Neural cell (in vitro differentiated cells): ENCODE measurements around the gene ABCC8. TPM values are rescaled to one million over a fixed set of nuclear protein-coding genes. Genes with fewer than 3 reads are reported as not detected.

Experiments
- H2AFZ ChIP-seq: fragments of 200-600, 300-800 bp; sonication (generic), shearing (Covaris generic); 2 replicates; pipeline ENCODE4 v1.6.0; 2014; ENCODE audit warnings: low read depth, mild to moderate bottlenecking, antibody characterized with exemption, low read length, moderate library complexity
- H3F3A ChIP-seq: fragments of 200-600 bp; shearing (Covaris generic); 2 replicates; pipeline ENCODE4 v1.6.1; 2016; ENCODE audit warnings: mild to moderate bottlenecking, moderate library complexity, mixed read lengths, antibody characterized with exemption, low read length; ENCODE audit not compliant: insufficient read depth, poor library complexity, severe bottlenecking
- H3K27ac ChIP-seq: fragments of 200-600, 300-800 bp; sonication (generic), shearing (Covaris generic); 2 replicates; pipeline ENCODE4 v1.5.1; 2014; ENCODE audit warnings: mild to moderate bottlenecking, low read length, moderate library complexity
- H3K27me3 ChIP-seq: fragments of 300-800, 200-600 bp; sonication (generic), shearing (Covaris generic); 2 replicates; pipeline ENCODE4 v1.6.0; 2014; ENCODE audit warnings: mild to moderate bottlenecking, low read depth, low read length, moderate library complexity; ENCODE audit not compliant: insufficient read depth
- H3K36me3 ChIP-seq: fragments of 300-800, 200-600 bp; sonication (generic), shearing (Covaris generic); 2 replicates; pipeline ENCODE4 v1.5.1; 2014; ENCODE audit warnings: mild to moderate bottlenecking, antibody characterized with exemption, low read length, moderate library complexity; ENCODE audit not compliant: insufficient read depth
- H3K4me2 ChIP-seq: fragments of 300-800, 200-600 bp; sonication (generic), shearing (Covaris generic); 2 replicates; pipeline ENCODE4 v1.6.0; 2014; ENCODE audit warnings: mild to moderate bottlenecking, low read length
- H3K4me3 ChIP-seq: fragments of 300-800, 200-600 bp; sonication (generic), shearing (Covaris generic); 2 replicates; pipeline ENCODE4 v1.5.1; 2014; ENCODE audit warnings: mild to moderate bottlenecking, low read length, moderate library complexity
- H3K79me2 ChIP-seq: fragments of 200-600 bp; shearing (Covaris generic); replicated peaks from 2 replicates; pipeline ENCODE4 v1.6.0; 2014; ENCODE audit warnings: mild to moderate bottlenecking, low read length, moderate library complexity; ENCODE audit not compliant: insufficient read depth
- H3K9ac ChIP-seq: fragments of 300-800, 200-600 bp; sonication (generic), shearing (Covaris generic); 2 replicates; pipeline ENCODE4 v1.6.1; 2016; ENCODE audit warnings: mild to moderate bottlenecking, low read length, mixed read lengths
- H3K9me2 ChIP-seq: fragments of 200-600 bp; shearing (Covaris generic); 2 replicates; pipeline ENCODE4 v1.6.1; 2016; ENCODE audit warnings: mild to moderate bottlenecking, low read length, mixed read lengths; ENCODE audit not compliant: insufficient read depth
- H3K9me3 ChIP-seq: fragments of 200-600, 300-800 bp; sonication (generic), shearing (Covaris generic); 2 replicates; pipeline ENCODE4 v1.6.1; 2016; ENCODE audit warnings: mild to moderate bottlenecking, mixed run types, low read length, moderate library complexity, mixed read lengths
- H4K20me1 ChIP-seq: fragments of 200-600 bp; shearing (Covaris generic); 2 replicates; pipeline ENCODE4 v1.6.1; 2016; ENCODE audit warnings: mild to moderate bottlenecking, mixed run types; ENCODE audit not compliant: insufficient read depth
- EZH2 ChIP-seq: fragments of 200-600, 300-800 bp; shearing (Covaris generic), sonication (generic); IDR thresholded peaks from 2 replicates; pipeline ENCODE4 v1.6.1; 2014; ENCODE audit warnings: antibody characterized with exemption, low read length, borderline replicate concordance, mild to moderate bottlenecking; ENCODE audit not compliant: insufficient read depth, poor library complexity, severe bottlenecking
- MXI1 ChIP-seq: fragments of 450-650 bp; conservative IDR thresholded peaks from 2 replicates; pipeline ENCODE4 v1.6.1; 2014; ENCODE audit warnings: antibody characterized with exemption, mild to moderate bottlenecking; ENCODE audit not compliant: poor library complexity, severe bottlenecking
- POLR2AphosphoS5 ChIP-seq: IDR thresholded peaks from 2 replicates; pipeline ENCODE4 v1.6.1; 2012
- RAD21 ChIP-seq: fragments of 450-650 bp; conservative IDR thresholded peaks from 2 replicates; pipeline ENCODE4 v1.6.1; 2014; ENCODE audit warnings: antibody characterized with exemption, mild to moderate bottlenecking, moderate library complexity
- SMC3 ChIP-seq: fragments of 450-650 bp; conservative IDR thresholded peaks from 2 replicates; pipeline ENCODE4 v1.6.1; 2014; ENCODE audit warnings: antibody characterized with exemption, mild to moderate bottlenecking, moderate library complexity; ENCODE audit not compliant: poor library complexity
- TAF1 ChIP-seq: IDR thresholded peaks from 2 replicates; pipeline ENCODE4 v1.6.1; 2012; ENCODE audit warnings: low read depth
- polyA plus RNA-seq: library from polyadenylated mRNA; depleted of rRNA; stranded (reverse); fragments of >200 nt; gene quantifications from 2 replicates; pipeline ENCODE4 v1.2.3, GENCODE V29; 2014
- TF ChIP-seq, protein P1 (sequence below): fragments of 450-650 bp; IDR thresholded peaks from 2 replicates; pipeline ENCODE4 v1.5.1; 2014; ENCODE audit warnings: antibody characterized with exemption, mild to moderate bottlenecking, moderate library complexity; ENCODE audit not compliant: poor library complexity, severe bottlenecking
- TF ChIP-seq, protein P2 (sequence below): IDR thresholded peaks from 2 replicates; pipeline ENCODE4 v1.6.1; 2012; ENCODE audit warnings: borderline replicate concordance

ABCC8 gene
- polyA plus RNA-seq, 1 donor from 2014 or later, result 13.2 TPM

- Histone ChIP-seq H2AFZ (no peak overlapping the region), H4K20me1 (no peaks in the 10 kb centered on the region), H3K4me3 (no peak overlapping the region), H3K9me3 (no peaks in the 10 kb centered on the region), H3K27ac (no peak overlapping the region), H3K36me3 (no peaks in the 10 kb centered on the region), H3K79me2 (no peaks in the 10 kb centered on the region), H3K4me2 (no peak overlapping the region), H3K9ac (no peak overlapping the region), H3K27me3 (no peaks in the 10 kb centered on the region), H3F3A (no peaks in the 10 kb centered on the region), H3K9me2 (no peaks in the 10 kb centered on the region)
- TF ChIP-seq EZH2 (no peak), TAF1 (no peak), MXI1 (no peak)
- TF ChIP-seq, protein P1, sequence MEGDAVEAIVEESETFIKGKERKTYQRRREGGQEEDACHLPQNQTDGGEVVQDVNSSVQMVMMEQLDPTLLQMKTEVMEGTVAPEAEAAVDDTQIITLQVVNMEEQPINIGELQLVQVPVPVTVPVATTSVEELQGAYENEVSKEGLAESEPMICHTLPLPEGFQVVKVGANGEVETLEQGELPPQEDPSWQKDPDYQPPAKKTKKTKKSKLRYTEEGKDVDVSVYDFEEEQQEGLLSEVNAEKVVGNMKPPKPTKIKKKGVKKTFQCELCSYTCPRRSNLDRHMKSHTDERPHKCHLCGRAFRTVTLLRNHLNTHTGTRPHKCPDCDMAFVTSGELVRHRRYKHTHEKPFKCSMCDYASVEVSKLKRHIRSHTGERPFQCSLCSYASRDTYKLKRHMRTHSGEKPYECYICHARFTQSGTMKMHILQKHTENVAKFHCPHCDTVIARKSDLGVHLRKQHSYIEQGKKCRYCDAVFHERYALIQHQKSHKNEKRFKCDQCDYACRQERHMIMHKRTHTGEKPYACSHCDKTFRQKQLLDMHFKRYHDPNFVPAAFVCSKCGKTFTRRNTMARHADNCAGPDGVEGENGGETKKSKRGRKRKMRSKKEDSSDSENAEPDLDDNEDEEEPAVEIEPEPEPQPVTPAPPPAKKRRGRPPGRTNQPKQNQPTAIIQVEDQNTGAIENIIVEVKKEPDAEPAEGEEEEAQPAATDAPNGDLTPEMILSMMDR, result no peak
- TF ChIP-seq, protein P2, sequence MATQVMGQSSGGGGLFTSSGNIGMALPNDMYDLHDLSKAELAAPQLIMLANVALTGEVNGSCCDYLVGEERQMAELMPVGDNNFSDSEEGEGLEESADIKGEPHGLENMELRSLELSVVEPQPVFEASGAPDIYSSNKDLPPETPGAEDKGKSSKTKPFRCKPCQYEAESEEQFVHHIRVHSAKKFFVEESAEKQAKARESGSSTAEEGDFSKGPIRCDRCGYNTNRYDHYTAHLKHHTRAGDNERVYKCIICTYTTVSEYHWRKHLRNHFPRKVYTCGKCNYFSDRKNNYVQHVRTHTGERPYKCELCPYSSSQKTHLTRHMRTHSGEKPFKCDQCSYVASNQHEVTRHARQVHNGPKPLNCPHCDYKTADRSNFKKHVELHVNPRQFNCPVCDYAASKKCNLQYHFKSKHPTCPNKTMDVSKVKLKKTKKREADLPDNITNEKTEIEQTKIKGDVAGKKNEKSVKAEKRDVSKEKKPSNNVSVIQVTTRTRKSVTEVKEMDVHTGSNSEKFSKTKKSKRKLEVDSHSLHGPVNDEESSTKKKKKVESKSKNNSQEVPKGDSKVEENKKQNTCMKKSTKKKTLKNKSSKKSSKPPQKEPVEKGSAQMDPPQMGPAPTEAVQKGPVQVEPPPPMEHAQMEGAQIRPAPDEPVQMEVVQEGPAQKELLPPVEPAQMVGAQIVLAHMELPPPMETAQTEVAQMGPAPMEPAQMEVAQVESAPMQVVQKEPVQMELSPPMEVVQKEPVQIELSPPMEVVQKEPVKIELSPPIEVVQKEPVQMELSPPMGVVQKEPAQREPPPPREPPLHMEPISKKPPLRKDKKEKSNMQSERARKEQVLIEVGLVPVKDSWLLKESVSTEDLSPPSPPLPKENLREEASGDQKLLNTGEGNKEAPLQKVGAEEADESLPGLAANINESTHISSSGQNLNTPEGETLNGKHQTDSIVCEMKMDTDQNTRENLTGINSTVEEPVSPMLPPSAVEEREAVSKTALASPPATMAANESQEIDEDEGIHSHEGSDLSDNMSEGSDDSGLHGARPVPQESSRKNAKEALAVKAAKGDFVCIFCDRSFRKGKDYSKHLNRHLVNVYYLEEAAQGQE, result no peak
Observed at GRCh38 chr11:17513853-17514252, 37.2 kb upstream of the ABCC8 start.

GRCh38 chr11:17512101-17512500 is 35.5 kb upstream of the ABCC8 start:
- Histone ChIP-seq H3K4me2 (no peak overlapping the region), H3F3A (no peaks in the 10 kb centered on the region)

More at GRCh38 chr11:17512101-17512500, 35.5 kb upstream of the ABCC8 start:
- Histone ChIP-seq H3K4me3 (no peak overlapping the region), H3K9me2 (no peaks in the 10 kb centered on the region), H3K9ac (no peak overlapping the region), H3K27ac (no peak overlapping the region), H3K27me3 (no peaks in the 10 kb centered on the region), H3K36me3 (no peaks in the 10 kb centered on the region), H3K9me3 (no peaks in the 10 kb centered on the region), H2AFZ (no peak overlapping the region), H3K79me2 (no peaks in the 10 kb centered on the region), H4K20me1 (no peaks in the 10 kb centered on the region)
- TF ChIP-seq SMC3 (no peak), MXI1 (no peak), RAD21 (no peak), POLR2AphosphoS5 (no peak), TAF1 (no peak)
- TF ChIP-seq, protein P2, result no peak
